KG1 (cell line): ENCODE data around the gene NBPF1.
"Not testable (repeated sequence)": the region's sequence is repeated elsewhere in the genome, so short reads cannot be mapped to it uniquely, and the experiment has no call there.

Source experiments
- DNase-seq: peaks from one replicate; lab custom pipeline; 2025; lab: John Stamatoyannopoulos, UW

Gene NBPF1

GRCh38 chr1:16641159-16641975 lies 28.0 kb upstream of the NBPF1 start:
- peak; percentile 30 for DNase-seq

- not testable (repeated sequence) for DNase-seq
Observed at GRCh38 chr1:16639091-16640031, 26.0 kb upstream of the NBPF1 start.

- not testable (repeated sequence) for DNase-seq
Observed at GRCh38 chr1:16637941-16638778, 24.8 kb upstream of the NBPF1 start.

- DNase-seq = not testable (repeated sequence)
Observed at GRCh38 chr1:16636551-16637195, 23.3 kb upstream of the NBPF1 start.

GRCh38 chr1:16635959-16636358 lies 22.6 kb upstream of the NBPF1 start:
- DNase-seq = not testable (repeated sequence)

- DNase-seq = not testable (repeated sequence)
Observed at GRCh38 chr1:16633540-16634282, 20.3 kb upstream of the NBPF1 start.

- not testable (repeated sequence) for DNase-seq
Observed at GRCh38 chr1:16632044-16632850, 18.9 kb upstream of the NBPF1 start.

GRCh38 chr1:16631248-16632043 lies 18.1 kb upstream of the NBPF1 start:
- DNase-seq = no peak

GRCh38 chr1:16630661-16631247 lies 17.4 kb upstream of the NBPF1 start:
- DNase-seq = no peak

- DNase-seq = not testable (repeated sequence)
Observed at GRCh38 chr1:16629916-16630530, 16.7 kb upstream of the NBPF1 start.

- no peak for DNase-seq
Observed at GRCh38 chr1:16628361-16629111, 15.2 kb upstream of the NBPF1 start.

- not testable (repeated sequence) for DNase-seq
Observed at GRCh38 chr1:16626409-16626983, 13.1 kb upstream of the NBPF1 start.

- DNase-seq = no peak
Observed at GRCh38 chr1:16625497-16626408, 12.4 kb upstream of the NBPF1 start.

- DNase-seq = not testable (repeated sequence)
Observed at GRCh38 chr1:16623812-16624719, 10.7 kb upstream of the NBPF1 start.

GRCh38 chr1:16623337-16623736 lies 10.0 kb upstream of the NBPF1 start:
- DNase-seq = not testable (repeated sequence)
